ENCODE measurements around the gene PITPNB.

DNA sequence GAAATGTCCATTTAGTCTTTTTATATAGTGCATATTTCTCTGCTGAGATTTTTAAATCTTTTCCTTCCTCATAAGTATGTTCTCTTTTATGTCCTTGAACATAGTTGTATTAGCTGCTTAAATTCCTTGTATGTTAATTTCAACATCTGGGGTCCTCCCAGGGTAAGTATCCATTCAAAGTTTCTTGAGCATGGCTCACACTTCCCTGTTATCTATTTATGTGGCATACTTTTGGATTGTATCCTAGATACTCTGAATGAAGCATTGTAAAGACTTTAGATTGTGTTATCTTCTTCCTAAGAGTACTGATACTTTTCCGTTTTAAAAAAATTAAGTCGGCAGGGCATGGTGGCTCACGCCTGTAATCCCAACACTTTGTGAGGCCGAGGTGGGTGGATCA lies 28.4 kb upstream of the PITPNB start:
- no peak for TF ChIP-seq TAF1 (IDR thresholded peaks at IDR 0.05; ENCODE audit: borderline replicate concordance, insufficient read depth, low read length)
- no peak for TF ChIP-seq SIN3A (IDR thresholded peaks at IDR 0.05; ENCODE audit: borderline replicate concordance, insufficient read depth, low read length)
- no peak for TF ChIP-seq POLR2AphosphoS5 (IDR thresholded peaks at IDR 0.05; ENCODE audit: low read depth, low read length)
